Effector memory CD4-positive, alpha-beta T cell (primary cell): Measurements from ENCODE around the gene UVSSA.

Experiments used
- DNase-seq, 3 donors: peaks; one replicate each; pipeline ENCODE4 v3.0.0-alpha.2; 2020
- H3K27ac ChIP-seq: 2 replicates; pipeline ENCODE4 v1.7.0; 2013; ENCODE audit warnings: mild to moderate bottlenecking, low read length, moderate library complexity; ENCODE audit not compliant: insufficient read depth, poor library complexity, severe bottlenecking
- H3K27me3 ChIP-seq: replicated peaks from 2 replicates; pipeline ENCODE4 v1.7.0; 2013; ENCODE audit warnings: mild to moderate bottlenecking, low read length; ENCODE audit not compliant: insufficient read depth, control insufficient read depth, poor library complexity, severe bottlenecking
- H3K36me3 ChIP-seq: 2 replicates; pipeline ENCODE4 v1.7.0; 2013; ENCODE audit warnings: mild to moderate bottlenecking, low read length, moderate library complexity; ENCODE audit not compliant: control insufficient read depth, insufficient read depth
- H3K4me1 ChIP-seq: 2 replicates; pipeline ENCODE4 v1.7.0; 2013; ENCODE audit warnings: low read length, mild to moderate bottlenecking; ENCODE audit not compliant: control insufficient read depth, insufficient read depth, poor library complexity, severe bottlenecking
- H3K4me3 ChIP-seq: 2 replicates; pipeline ENCODE4 v1.7.0; 2013; ENCODE audit warnings: low read length, low read depth, mild to moderate bottlenecking; ENCODE audit not compliant: insufficient read depth, poor library complexity, severe bottlenecking
- H3K9me3 ChIP-seq: 2 replicates; pipeline ENCODE4 v1.7.0; 2013; ENCODE audit warnings: mild to moderate bottlenecking, low read length, moderate library complexity; ENCODE audit not compliant: control insufficient read depth

Gene UVSSA

DNA sequence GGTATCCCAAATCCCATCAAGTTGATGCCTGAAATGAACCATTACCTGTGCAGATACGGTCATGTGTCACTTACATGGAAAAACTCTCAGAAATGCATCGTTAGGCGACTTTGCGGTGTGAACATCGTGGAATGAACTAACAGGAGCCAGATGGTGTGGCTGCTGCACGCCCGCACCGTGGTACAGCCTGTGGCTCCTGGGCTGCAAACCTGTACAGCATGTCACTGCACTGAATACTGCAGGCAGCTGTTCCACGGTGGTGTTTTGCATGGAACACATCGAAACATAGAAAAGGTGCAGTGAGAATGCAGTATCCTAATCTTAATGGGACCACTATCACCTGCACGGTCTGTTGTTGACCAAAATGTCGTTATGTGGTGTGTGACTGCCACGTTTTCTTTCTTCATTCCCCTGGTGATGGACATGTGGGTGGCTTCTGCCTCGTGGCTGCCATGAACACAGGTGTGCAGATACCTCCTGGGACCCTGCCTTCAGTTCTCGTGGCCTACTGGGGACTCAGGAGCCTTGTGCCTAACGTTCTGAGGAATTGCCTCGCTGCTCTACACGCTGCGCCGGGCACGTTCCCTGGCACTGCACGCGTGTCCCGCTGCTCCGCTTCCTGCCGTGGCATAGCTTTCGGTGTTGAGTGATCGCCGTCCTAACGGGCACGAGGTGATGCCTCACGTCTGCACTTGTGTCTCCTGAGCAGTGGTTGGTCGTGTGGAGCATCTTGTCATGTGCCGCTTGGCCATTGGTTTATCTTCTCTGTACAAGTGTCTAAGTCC, 38.9 kb upstream of the UVSSA start:
- no peak overlapping the region for H3K4me3 ChIP-seq
- H3K4me1 ChIP-seq = peaks cover 46% of the 10 kb centered on the region
- H3K27ac ChIP-seq = no peak overlapping the region
- DNase-seq = no peak
- no peaks in the 10 kb centered on the region for H3K27me3 ChIP-seq
- no peaks in the 10 kb centered on the region for H3K9me3 ChIP-seq
- peaks cover 7% of the 10 kb centered on the region for H3K36me3 ChIP-seq

DNA sequence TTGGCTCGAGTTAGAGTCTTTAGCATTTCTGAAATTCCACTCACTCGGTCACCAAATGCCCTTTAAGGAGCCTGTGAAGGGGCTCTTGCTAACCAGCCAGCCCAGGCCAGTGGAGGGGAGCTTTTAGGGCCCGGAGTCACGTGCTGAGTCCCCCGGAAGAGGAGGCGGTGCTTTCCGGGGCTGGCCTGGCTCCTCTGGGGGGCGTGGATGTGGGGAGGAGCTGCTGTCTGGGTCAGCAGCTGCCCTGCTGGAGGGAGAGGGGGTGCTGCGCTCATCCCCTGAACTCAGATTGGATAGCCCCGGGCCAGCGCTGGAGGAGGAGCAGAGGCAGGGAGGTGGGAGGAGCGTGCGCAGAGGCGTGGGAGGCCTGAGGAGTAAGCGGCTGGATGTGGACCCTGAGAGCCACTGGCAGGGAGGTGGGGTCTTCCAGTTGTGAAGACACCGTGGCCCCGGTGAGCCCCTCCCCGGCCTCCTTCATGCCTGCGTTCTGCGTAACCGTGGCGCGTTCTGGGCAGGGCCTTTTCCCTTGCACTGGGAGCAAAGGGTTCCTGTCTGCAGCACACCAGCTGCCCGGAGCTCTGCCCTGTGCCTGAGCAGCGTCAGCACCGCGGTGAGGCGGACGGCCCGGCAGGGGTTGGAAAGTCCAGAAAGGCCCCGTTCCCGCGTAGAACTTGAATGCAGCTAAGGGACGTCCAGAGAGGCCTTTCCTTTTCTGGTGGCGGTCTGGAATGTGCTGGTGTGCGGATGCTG, 37.6 kb upstream of the UVSSA start:
- H3K9me3 ChIP-seq = no peaks in the 10 kb centered on the region
- H3K27ac ChIP-seq = peak overlapping the region; percentile 1
- H3K36me3 ChIP-seq = peaks cover 17% of the 10 kb centered on the region
- peak overlapping the region; percentile 33 for H3K4me3 ChIP-seq
- DNase-seq = peak; percentile 43 to 62 (median 49)
- no peaks in the 10 kb centered on the region for H3K27me3 ChIP-seq
- H3K4me1 ChIP-seq = peaks cover 46% of the 10 kb centered on the region

DNA sequence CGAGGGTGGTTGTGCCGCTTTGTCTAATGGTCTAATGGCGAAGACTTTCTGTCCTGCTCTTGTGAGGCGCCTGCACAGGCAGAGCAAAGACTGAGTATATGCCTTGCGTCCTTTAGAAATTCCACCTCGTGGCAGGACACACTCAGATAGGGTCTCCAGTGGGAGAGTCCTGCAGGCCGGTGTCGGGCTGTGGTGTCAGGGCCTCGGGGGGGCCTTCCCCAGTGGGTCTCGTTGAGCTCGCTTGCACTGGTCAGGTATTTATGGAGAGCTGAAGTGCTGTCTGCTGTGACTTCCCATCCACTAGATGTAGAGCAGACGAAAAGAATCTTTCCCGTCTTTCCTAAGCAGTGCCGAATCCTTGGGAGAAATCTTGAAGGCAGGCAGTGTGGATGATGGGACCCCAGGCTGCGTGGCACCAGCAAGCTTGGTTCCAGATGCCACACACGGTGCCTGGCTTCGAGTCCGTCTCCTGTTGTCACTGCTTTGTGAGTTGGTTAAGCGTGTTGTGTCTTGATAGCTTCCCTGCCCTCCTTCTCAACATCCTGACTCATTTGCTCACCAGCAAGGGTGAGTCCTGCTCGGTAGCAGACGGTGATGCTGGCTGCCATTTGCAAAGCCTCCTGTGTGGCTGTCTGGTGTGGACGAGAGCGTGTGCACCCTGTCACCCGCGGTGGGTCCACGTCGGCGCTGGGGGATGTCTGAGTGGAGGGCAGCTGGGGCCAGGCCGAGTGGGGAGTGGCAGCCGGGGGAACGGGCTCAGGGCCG, 36.8 kb upstream of the UVSSA start:
- Histone ChIP-seq H3K27me3 (no peaks in the 10 kb centered on the region), H3K27ac (no peak overlapping the region), H3K9me3 (no peaks in the 10 kb centered on the region), H3K36me3 (peaks cover 25% of the 10 kb centered on the region), H3K4me1 (peaks cover 46% of the 10 kb centered on the region), H3K4me3 (peak overlapping the region; percentile 33)
- DNase-seq = no peak

DNA sequence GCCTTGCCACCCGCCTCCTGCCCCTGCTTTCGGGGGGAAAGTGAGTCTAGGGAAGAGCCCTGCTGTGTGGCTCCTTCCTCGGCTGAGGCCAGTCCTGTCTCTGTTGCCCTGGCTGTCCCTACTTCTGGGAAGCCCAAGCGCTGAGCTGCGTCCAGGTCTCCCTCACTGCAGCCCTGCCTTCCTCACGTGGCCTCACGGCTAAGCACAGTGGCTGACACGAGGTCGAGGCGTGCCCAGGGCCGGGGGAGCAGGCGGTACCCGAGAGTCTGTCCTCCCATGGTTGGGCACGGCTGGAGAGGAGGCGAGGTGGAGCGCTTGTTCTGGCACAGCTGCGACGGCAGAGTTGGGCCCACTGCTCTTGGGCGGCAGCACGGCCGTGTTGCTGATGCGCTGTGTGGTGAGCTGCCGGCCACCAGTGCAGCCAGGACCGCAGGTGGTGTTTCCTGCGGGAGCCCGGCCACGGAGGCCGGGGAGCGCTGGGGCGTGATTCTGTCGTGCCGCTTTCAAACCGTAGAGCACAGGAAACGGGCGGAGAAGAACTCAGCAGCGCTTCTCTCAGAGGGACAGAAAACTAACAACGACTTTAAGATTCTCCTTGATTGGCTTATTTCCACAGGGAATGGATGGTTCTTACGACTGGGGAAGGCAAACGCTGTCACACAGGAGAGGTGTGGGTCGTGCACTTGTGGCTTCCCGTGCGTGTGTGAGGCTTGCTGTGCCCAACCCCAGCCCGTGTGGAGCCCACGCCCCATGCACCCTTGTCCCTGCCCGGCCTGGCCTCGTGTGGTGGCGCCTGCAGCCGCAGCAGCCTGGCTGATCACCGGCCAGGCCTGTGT, 36.0 kb upstream of the UVSSA start:
- Histone ChIP-seq H3K36me3 (peaks cover 31% of the 10 kb centered on the region), H3K27ac (peak overlapping the region; percentile 50)
- peak in 1 of 3 donors; percentile 26 for DNase-seq

DNA sequence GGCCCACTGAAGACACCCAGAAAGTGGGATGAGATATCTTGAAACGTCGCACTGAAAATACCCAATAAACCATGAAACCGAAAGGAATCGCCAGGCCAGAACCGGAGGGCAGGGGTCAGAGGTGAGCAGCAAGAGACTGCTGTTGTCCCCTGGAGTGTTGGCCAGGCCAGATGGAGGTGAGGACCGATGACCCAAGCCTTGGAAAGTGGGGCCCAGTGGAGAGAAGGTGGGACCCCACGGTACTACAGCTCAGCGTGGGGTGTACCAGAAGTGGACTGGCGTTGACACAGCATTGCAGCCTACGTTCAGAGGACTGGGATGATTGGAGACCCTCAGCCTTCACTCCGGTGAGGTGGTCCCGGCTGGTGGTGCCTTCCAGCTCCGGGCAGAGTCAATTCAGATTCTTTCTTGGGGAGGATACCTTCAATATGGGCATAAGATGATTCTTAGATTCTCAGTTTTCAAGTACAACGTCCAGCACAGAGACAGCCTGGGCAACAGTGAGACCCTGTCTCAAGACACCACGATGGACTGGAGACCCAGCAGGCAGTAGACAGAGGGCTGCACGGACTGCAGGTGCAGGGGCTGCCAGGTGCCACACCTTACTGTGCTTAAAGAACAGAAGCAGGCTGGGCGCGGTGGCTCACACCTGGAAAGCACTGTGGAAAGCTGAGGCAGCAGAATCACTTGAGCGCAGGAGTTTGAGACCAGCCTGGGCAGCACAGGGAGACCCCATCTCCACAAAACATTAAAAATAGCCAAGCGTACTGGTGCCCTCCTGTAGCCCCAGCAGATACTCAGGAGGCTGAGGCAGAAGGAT, 34.0 kb upstream of the UVSSA start:
- DNase-seq = no peak
- Histone ChIP-seq H3K27me3 (no peaks in the 10 kb centered on the region), H3K27ac (no peak overlapping the region), H3K9me3 (no peaks in the 10 kb centered on the region), H3K4me3 (no peak overlapping the region), H3K36me3 (peaks cover 47% of the 10 kb centered on the region), H3K4me1 (peaks cover 40% of the 10 kb centered on the region)

More for the DNA sequence above, 36.0 kb upstream of the UVSSA start:
- Histone ChIP-seq H3K4me1 (peaks cover 41% of the 10 kb centered on the region), H3K4me3 (peak overlapping the region; percentile 24), H3K27me3 (no peaks in the 10 kb centered on the region), H3K9me3 (no peaks in the 10 kb centered on the region)

DNA sequence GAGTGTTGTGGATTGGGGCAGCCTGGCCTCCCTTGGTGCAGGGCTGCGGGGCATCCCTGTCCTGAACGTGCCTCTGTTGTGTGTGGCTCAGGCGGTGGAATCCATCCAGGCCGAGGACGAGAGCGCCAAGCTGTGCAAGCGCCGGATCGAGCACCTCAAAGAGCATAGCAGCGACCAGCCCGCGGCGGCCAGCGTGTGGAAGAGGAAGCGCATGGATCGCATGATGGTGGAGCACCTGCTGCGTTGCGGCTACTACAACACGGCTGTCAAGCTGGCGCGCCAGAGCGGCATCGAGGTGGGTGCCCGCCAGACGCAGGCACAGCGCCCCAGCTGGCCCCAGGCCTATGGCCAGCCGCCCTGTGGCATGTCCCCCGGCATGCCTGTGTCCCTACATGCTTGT, 31.7 kb upstream of the UVSSA start:
- no peak for DNase-seq
- H3K36me3 ChIP-seq = peaks cover 54% of the 10 kb centered on the region
- no peaks in the 10 kb centered on the region for H3K27me3 ChIP-seq
- H3K4me1 ChIP-seq = peaks cover 24% of the 10 kb centered on the region
- H3K4me3 ChIP-seq = no peak overlapping the region
- no peak overlapping the region for H3K27ac ChIP-seq
- H3K9me3 ChIP-seq = no peaks in the 10 kb centered on the region

DNA sequence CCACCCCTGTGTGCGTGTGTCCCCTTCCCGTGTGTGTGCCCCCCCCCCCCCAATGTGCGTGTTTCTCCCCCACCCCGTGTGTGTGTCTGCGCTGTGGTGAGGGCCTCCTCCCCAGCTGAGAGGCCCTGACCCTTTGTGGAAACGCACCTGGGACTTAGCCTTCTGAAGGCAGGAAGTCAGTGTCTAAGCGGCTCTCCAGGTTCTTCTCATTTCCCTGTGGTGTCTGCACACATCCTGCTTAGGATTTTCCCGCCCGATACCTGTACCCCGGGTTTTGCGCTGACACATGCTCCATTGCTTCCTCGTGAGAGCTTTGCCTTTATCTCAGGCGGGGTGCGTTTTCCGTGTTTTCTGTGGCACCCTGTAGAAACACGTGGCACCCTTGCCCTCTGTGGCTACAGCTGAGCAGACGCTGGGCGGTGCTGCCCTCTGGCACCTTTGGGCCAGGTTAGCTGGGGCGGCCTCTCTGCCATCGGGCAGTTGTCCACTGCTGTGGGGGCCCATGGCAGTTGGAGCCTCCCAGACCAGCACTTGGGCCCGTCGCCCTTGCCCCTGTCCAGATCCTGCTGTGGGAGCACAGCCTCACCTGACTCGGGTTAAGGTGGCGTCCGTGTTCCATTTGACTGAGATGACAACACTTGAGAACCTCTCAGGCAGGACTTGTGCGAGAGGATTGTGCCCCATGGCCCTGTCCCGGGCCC, 31.0 kb upstream of the UVSSA start:
- Histone ChIP-seq H3K4me1 (peaks cover 17% of the 10 kb centered on the region), H3K27ac (no peak overlapping the region), H3K4me3 (no peak overlapping the region), H3K36me3 (peaks cover 54% of the 10 kb centered on the region), H3K9me3 (no peaks in the 10 kb centered on the region), H3K27me3 (no peaks in the 10 kb centered on the region)
- DNase-seq = no peak

DNA sequence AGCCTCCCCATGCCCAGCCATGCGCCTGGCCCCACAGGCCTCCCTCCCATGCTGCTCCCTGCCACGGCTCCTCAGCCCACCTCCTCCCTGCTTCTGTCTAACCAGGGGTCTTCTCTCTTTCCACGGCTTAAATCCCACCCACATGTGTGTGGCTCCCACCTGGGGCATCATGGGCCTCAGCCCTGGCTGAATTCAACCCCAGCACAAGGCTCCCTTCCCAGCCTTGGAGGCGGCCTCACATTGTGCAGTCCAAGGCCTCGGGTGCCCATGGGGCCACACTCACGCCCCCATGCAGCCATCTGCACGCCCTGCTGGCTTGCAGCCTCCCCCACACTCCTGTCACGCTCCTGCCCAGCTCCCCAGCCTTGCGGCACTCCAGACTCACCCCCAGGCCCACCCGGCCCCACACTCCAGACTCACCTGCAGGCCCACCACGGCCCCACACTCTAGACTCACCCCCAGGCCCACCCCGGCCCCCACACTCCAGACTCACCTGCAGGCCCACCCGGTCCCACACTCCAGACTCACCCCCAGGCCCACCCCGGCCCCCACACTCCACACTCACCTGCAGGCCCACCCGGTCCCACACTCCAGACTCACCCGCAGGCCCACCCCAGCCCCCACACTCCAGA, 30.4 kb upstream of the UVSSA start:
- Histone ChIP-seq H3K27ac (no peak overlapping the region), H3K36me3 (peaks cover 56% of the 10 kb centered on the region), H3K4me1 (peaks cover 10% of the 10 kb centered on the region), H3K27me3 (no peaks in the 10 kb centered on the region), H3K4me3 (no peak overlapping the region), H3K9me3 (no peaks in the 10 kb centered on the region)
- no peak for DNase-seq
